Posterior vena cava (tissue), 2 donors: ENCODE measurements around the gene SYT12. TPM values are rescaled to one million over a fixed set of nuclear protein-coding genes. Genes with fewer than 3 reads are reported as not detected.

Experiments used
- DNase-seq: peaks from one replicate; pipeline ENCODE4 v3.0.0-alpha.2; 2020; ENCODE audit warnings: low spot score
- intact Hi-C, 2 donors: fragments of 100-400 bp; cut with DNase I; formaldehyde crosslinking; loops; one replicate each; pipeline versions ENCODE4 v1.14.1 to v1.14.2; 2022 to 2023
- total RNA-seq, 2 donors: library from RNA; stranded (reverse); fragmentation: NEBNext Ultra II Directional; extraction: Animal tissue kit (Norgen Biotek cat#: 25700); gene quantifications; one replicate each; pipeline ENCODE4 v1.2.1, GENCODE V29; 2021
- donor health status: DM: yes; HTN: yes; CAD: no.
- donor health status: DM: yes; HTN: yes; CAD: no.

Gene SYT12
- total RNA-seq, 2 donors from 2014 or later: 0.37 to 0.67 TPM

- intact Hi-C loops: no loop called here
- no peak for DNase-seq
These were observed 2.0 kb downstream of the SYT12 start for GRCh38 chr11:67024966-67025365.

GRCh38 chr11:67025750-67026149 is 2.8 kb downstream of the SYT12 start:
- DNase-seq: no peak
- intact Hi-C loops: no loop called here

GRCh38 chr11:67026941-67027340 is 4.0 kb downstream of the SYT12 start:
- intact Hi-C loops: no loop called here
- no peak for DNase-seq

- intact Hi-C loops: no loop called here
- no peak for DNase-seq
These were observed 4.6 kb downstream of the SYT12 start for GRCh38 chr11:67027483-67027930.

- DNase-seq: no peak
- intact Hi-C loops: no loop called here
These were observed 5.1 kb downstream of the SYT12 start for GRCh38 chr11:67027943-67028542.

GRCh38 chr11:67029146-67029545 is 6.2 kb downstream of the SYT12 start:
- intact Hi-C loops: no loop called here
- DNase-seq: no peak

- DNase-seq: no peak
- intact Hi-C loops: no loop called here
These were observed 8.0 kb downstream of the SYT12 start for GRCh38 chr11:67030976-67031375.

GRCh38 chr11:67031791-67032561 is 9.0 kb downstream of the SYT12 start:
- no peak for DNase-seq
- intact Hi-C loops: no loop called here

GRCh38 chr11:67032830-67033551 is 10.1 kb downstream of the SYT12 start:
- intact Hi-C loops: no loop called here
- DNase-seq: peak; percentile 91

- intact Hi-C loops: no loop called here
- no peak for DNase-seq
These were observed 10.8 kb downstream of the SYT12 start for GRCh38 chr11:67033661-67034166.

- DNase-seq: no peak
- intact Hi-C loops: no loop called here
These were observed 11.4 kb downstream of the SYT12 start for GRCh38 chr11:67034350-67034749.

GRCh38 chr11:67040147-67040546 is 17.2 kb downstream of the SYT12 start:
- intact Hi-C loops: no loop called here
- DNase-seq: no peak

GRCh38 chr11:67041602-67042001 is 18.7 kb downstream of the SYT12 start:
- intact Hi-C loops: no loop called here
- no peak for DNase-seq

GRCh38 chr11:67043572-67044349 is 20.8 kb downstream of the SYT12 start:
- intact Hi-C loops: no loop called here
- no peak for DNase-seq

GRCh38 chr11:67044496-67044895 is 21.6 kb downstream of the SYT12 start:
- intact Hi-C loops: no loop called here

GRCh38 chr11:67045314-67045713 is 22.4 kb downstream of the SYT12 start:
- intact Hi-C loops: loop anchor here in 1 of 2 donors (5.0 kb wide), 1 partner anchor 1612 kb away; no protein-coding TSS in a partner anchor
- DNase-seq: no peak

More at GRCh38 chr11:67044496-67044895, 21.6 kb downstream of the SYT12 start:
- DNase-seq: no peak

- intact Hi-C loops: loop anchor here in 1 of 2 donors (5.0 kb wide), 1 partner anchor 1609 kb away; no protein-coding TSS in a partner anchor
These were observed 25.7 kb downstream of the SYT12 start for GRCh38 chr11:67048515-67049130.

GRCh38 chr11:67050139-67050538 is 27.2 kb downstream of the SYT12 start:
- intact Hi-C loops: no loop called here
- no peak for DNase-seq

More at GRCh38 chr11:67048515-67049130, 25.7 kb downstream of the SYT12 start:
- no peak for DNase-seq
